ENCODE measurements around the gene PHRF1. TPM values are rescaled to one million over a fixed set of nuclear protein-coding genes. Genes with fewer than 3 reads are reported as not detected.
A peak's percentile ranks its signal among the peaks of the same experiment; 100 is the strongest.
"Not testable (repeated sequence)": the region's sequence is repeated elsewhere in the genome, so short reads cannot be mapped to it uniquely, and the experiment has no call there.

Gene PHRF1
- polyA plus RNA-seq, 1 donor, result 40.5 TPM

DNA sequence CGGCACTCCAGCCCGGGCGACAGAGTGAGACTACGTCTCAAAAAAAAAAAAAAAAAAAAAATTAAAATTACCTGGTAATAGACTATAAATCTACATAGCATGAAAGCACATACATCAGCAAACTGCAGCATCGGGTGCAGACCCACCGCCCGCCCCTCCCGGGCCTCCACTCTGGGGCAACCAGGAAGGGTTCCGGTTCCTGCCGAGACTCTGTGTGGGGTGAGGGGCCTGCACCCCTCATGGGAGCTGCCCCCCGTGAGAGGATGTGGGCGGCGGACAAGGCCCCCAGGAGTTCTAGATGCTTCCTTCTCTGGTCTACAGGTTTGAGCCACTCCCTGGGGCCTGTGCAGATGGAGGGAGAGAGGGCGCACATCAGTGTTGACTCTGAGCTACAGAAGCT, 69.9 kb downstream of the PHRF1 start:
- Histone ChIP-seq H3K4me3 (ENCODE audit: low read length) (no peak overlapping the region), H3K4me1 (ENCODE audit: control insufficient read depth, insufficient read depth, low read length) (peaks cover 7% of the 10 kb centered on the region), H3K9me3 (ENCODE audit: control insufficient read depth, low read depth, low read length) (no peaks in the 10 kb centered on the region), H3K36me3 (ENCODE audit: control insufficient read depth, insufficient read depth, low read length) (peaks cover 31% of the 10 kb centered on the region), H3K27ac (ENCODE audit: low read length) (no peak overlapping the region), H3K27me3 (ENCODE audit: control insufficient read depth, insufficient read depth, low read length) (no peaks in the 10 kb centered on the region)
- DNase-seq, result no peak
- no CpG with 5 or more reads among the region's 14 CpGs for WGBS (ENCODE audit: insufficient coverage, low lambda C conversion rate)

DNA sequence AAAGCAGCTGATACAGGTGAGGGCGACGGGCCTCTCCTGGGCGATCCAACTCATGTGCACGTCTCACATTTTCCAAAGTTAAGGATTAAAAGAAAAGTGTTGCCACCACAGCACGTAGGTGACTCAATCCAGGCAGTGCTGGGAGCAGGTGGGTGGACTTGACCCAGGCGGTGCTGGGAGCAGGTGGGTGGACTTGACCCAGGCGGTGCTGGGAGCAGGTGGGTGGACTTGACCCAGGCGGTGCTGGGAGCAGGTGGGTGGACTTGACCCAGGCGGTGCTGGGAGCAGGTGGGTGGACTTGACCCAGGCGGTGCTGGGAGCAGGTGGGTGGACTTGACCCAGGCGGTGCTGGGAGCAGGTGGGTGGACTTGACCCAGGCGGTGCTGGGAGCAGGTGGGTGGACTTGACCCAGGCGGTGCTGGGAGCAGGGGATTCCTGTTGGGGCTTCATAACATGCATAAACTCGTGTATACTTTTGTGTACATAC, 71.4 kb downstream of the PHRF1 start:
- not testable (repeated sequence) for H3K27ac ChIP-seq (ENCODE audit: low read length); H3K27me3 ChIP-seq (ENCODE audit: control insufficient read depth, insufficient read depth, low read length); H3K9me3 ChIP-seq (ENCODE audit: control insufficient read depth, low read depth, low read length); H3K4me3 ChIP-seq (ENCODE audit: low read length); H3K4me1 ChIP-seq (ENCODE audit: control insufficient read depth, insufficient read depth, low read length)
- DNase-seq, result peak; percentile 76 to 83
- peaks cover 27% of the 10 kb centered on the region for H3K36me3 ChIP-seq (ENCODE audit: control insufficient read depth, insufficient read depth, low read length)
- WGBS (ENCODE audit: insufficient coverage, low lambda C conversion rate), result 17% methylated on average over 1 of the region's 14 CpGs

DNA sequence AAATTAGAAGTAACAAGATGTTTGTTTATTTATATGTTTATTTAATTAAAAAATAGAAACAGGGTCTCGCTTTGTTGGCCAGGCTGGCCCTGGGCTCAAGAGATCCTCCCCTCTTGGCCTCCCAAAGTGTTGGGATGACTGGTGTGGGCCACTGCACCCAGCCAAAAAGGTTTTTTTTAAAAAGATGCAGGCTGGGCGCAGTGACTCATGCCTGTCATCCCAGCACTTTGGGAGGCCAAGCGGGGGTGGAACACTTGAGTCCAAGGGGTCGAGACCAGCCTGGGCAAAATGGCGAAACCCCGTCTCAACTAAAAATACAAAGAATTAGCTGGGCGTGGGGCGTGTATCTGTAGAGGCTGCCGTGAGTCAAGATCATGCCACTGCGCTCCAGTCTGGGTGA, 74.2 kb downstream of the PHRF1 start:
- WGBS (ENCODE audit: insufficient coverage, low lambda C conversion rate), result 100% methylated on average over 2 of the region's 10 CpGs
- H3K27me3 ChIP-seq (ENCODE audit: control insufficient read depth, insufficient read depth, low read length), result no peaks in the 10 kb centered on the region
- H3K4me3 ChIP-seq (ENCODE audit: low read length), result no peak overlapping the region
- H3K27ac ChIP-seq (ENCODE audit: low read length), result no peak overlapping the region
- H3K36me3 ChIP-seq (ENCODE audit: control insufficient read depth, insufficient read depth, low read length), result peaks cover 19% of the 10 kb centered on the region
- H3K9me3 ChIP-seq (ENCODE audit: control insufficient read depth, low read depth, low read length), result no peaks in the 10 kb centered on the region
- peaks cover 20% of the 10 kb centered on the region for H3K4me1 ChIP-seq (ENCODE audit: control insufficient read depth, insufficient read depth, low read length)
- DNase-seq, result no peak

DNA sequence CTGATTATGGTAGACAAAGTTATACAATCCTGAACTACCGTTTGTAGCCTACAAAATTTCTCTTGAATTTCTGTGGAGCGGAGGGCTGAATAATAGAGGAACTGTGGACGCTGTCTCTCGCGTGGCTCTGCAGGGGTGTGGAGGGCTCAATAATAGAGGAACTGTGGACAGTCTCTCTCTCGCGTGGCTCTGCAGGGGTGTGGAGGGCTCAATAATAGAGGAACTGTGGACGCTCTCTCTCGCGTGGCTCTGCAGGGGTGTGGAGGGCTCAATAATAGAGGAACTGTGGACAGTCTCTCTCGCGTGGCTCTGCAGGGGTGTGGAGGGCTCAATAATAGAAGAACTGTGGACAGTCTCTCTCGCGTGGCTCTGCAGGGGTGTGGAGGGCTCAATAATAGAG, 76.9 kb downstream of the PHRF1 start:
- Histone ChIP-seq H3K36me3 (ENCODE audit: control insufficient read depth, insufficient read depth, low read length) (peaks cover 18% of the 10 kb centered on the region), H3K4me1 (ENCODE audit: control insufficient read depth, insufficient read depth, low read length) (peaks cover 32% of the 10 kb centered on the region)
- no CpG with 5 or more reads among the region's 14 CpGs for WGBS (ENCODE audit: insufficient coverage, low lambda C conversion rate)

DNA sequence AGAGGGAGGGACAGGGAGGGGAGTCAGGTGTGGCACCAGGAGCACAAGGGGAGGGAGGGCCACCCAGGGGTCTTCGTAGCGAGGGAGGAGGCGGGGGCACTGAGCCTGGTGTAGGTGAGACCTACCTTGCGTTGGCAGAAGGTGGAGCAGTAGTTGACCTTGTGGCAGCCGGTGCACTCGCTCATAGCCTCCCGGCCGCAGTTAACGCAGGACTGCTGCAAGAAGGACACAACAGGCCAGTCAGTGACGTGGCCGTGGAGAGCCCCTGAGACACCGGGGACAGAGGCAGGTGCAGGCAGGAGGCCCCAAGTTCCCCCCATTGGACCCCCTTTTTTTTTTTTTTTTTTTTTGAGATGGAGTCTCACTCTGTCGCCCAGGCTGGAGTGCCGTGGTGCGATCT, 77.6 kb downstream of the PHRF1 start:
- WGBS (ENCODE audit: insufficient coverage, low lambda C conversion rate), result no CpG with 5 or more reads among the region's 15 CpGs
- H3K27ac ChIP-seq (ENCODE audit: low read length), result no peak overlapping the region
- no peak overlapping the region for H3K4me3 ChIP-seq (ENCODE audit: low read length)
- DNase-seq, result no peak
- no peaks in the 10 kb centered on the region for H3K9me3 ChIP-seq (ENCODE audit: control insufficient read depth, low read depth, low read length)
- peaks cover 23% of the 10 kb centered on the region for H3K36me3 ChIP-seq (ENCODE audit: control insufficient read depth, insufficient read depth, low read length)
- H3K27me3 ChIP-seq (ENCODE audit: control insufficient read depth, insufficient read depth, low read length), result no peaks in the 10 kb centered on the region
- H3K4me1 ChIP-seq (ENCODE audit: control insufficient read depth, insufficient read depth, low read length), result peaks cover 38% of the 10 kb centered on the region

More for the DNA sequence above, 76.9 kb downstream of the PHRF1 start:
- not testable (repeated sequence) for H3K27me3 ChIP-seq (ENCODE audit: control insufficient read depth, insufficient read depth, low read length); H3K9me3 ChIP-seq (ENCODE audit: control insufficient read depth, low read depth, low read length); H3K27ac ChIP-seq (ENCODE audit: low read length); H3K4me3 ChIP-seq (ENCODE audit: low read length); DNase-seq

DNA sequence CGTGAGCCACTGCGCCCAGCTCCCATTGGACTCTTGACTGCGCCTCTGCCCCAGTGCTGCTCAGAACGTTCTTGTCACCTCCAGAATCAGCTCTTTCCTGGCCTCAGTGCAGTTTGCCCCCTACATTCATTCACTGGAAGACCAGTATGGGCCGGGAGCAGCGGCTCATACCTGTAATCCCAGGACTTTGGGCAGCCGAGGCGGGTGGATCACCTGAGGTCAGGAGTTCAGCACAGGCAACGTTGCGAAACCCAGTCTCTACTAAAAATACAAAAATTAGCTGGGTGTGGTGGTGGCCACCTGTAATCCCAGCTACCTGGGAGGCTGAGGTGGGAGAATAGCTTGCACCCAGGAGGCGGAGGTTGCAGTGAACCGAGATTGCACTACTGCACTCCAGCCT, 78.2 kb downstream of the PHRF1 start:
- H3K4me1 ChIP-seq (ENCODE audit: control insufficient read depth, insufficient read depth, low read length), result peaks cover 38% of the 10 kb centered on the region
- H3K27ac ChIP-seq (ENCODE audit: low read length); H3K27me3 ChIP-seq (ENCODE audit: control insufficient read depth, insufficient read depth, low read length); H3K4me3 ChIP-seq (ENCODE audit: low read length); H3K9me3 ChIP-seq (ENCODE audit: control insufficient read depth, low read depth, low read length): not testable (repeated sequence)
- H3K36me3 ChIP-seq (ENCODE audit: control insufficient read depth, insufficient read depth, low read length), result peaks cover 27% of the 10 kb centered on the region
- WGBS (ENCODE audit: insufficient coverage, low lambda C conversion rate), result no CpG with 5 or more reads among the region's 12 CpGs
- peak in 1 of 2 donors; percentile 46 for DNase-seq

DNA sequence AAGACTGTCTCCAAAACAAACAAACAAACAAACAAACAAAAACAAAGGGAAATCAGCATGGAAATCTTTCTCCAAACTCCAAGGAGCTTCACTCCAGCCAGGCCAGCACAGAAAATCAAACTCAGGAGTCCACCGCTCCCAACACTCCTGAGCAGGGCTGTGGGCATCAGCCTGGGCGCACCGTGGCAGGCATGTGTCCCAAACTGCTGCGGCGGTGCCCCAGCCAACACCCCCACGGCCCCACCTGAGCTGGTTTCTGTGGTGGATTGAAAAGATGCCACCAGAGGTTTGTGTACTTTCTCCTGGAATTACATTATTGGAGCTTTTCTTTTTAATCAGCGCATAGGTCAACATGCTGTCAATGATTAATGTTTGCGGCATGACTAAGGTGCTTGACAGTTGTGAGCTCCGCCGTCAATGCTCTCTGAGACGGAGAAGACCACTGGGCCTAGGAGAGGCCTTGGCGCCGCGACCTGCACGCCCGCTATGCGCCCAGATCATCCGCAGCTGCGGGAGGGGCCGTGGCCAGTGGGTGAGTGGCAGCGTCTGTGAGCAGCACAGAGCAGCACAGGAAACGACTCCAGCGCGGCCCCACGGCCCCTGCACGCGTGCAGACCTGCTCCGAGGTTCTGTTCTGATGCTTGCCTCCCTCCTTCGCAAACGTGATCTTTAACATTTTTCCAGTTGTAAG, 78.9 kb downstream of the PHRF1 start:
- peaks cover 32% of the 10 kb centered on the region for H3K36me3 ChIP-seq (ENCODE audit: control insufficient read depth, insufficient read depth, low read length)
- peaks cover 38% of the 10 kb centered on the region for H3K4me1 ChIP-seq (ENCODE audit: control insufficient read depth, insufficient read depth, low read length)
- H3K4me3 ChIP-seq (ENCODE audit: low read length), result no peak overlapping the region
- H3K27ac ChIP-seq (ENCODE audit: low read length), result no peak overlapping the region
- H3K9me3 ChIP-seq (ENCODE audit: control insufficient read depth, low read depth, low read length), result no peaks in the 10 kb centered on the region
- DNase-seq, result peak; percentile 55 to 81
- no peaks in the 10 kb centered on the region for H3K27me3 ChIP-seq (ENCODE audit: control insufficient read depth, insufficient read depth, low read length)
- WGBS (ENCODE audit: insufficient coverage, low lambda C conversion rate), result no CpG with 5 or more reads among the region's 30 CpGs

DNA sequence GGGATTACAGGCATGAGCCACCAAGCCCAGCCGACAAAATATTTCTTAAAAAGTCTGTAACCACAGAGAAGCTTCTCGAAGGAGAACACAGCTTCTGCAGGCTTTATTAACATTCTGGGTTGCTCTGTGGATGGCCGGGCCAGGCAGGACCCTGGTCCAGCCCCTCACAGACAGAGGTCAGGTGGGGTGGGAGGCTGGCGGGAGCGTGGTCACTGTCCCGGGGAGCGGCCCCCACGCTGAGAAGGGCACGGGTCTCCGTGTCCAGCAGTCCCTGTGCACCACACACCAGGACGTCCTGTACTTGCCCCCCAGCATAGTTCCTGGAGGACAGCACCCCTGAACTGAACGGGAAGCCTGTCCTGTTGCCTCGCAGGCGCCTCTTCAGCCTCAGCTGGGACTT, 80.2 kb downstream of the PHRF1 start:
- Histone ChIP-seq H3K9me3 (ENCODE audit: control insufficient read depth, low read depth, low read length) (no peaks in the 10 kb centered on the region), H3K27me3 (ENCODE audit: control insufficient read depth, insufficient read depth, low read length) (no peaks in the 10 kb centered on the region), H3K4me1 (ENCODE audit: control insufficient read depth, insufficient read depth, low read length) (peaks cover 38% of the 10 kb centered on the region), H3K36me3 (ENCODE audit: control insufficient read depth, insufficient read depth, low read length) (peaks cover 30% of the 10 kb centered on the region), H3K27ac (ENCODE audit: low read length) (no peak overlapping the region), H3K4me3 (ENCODE audit: low read length) (no peak overlapping the region)
- no peak for DNase-seq
- WGBS (ENCODE audit: insufficient coverage, low lambda C conversion rate), result no CpG with 5 or more reads among the region's 14 CpGs

DNA sequence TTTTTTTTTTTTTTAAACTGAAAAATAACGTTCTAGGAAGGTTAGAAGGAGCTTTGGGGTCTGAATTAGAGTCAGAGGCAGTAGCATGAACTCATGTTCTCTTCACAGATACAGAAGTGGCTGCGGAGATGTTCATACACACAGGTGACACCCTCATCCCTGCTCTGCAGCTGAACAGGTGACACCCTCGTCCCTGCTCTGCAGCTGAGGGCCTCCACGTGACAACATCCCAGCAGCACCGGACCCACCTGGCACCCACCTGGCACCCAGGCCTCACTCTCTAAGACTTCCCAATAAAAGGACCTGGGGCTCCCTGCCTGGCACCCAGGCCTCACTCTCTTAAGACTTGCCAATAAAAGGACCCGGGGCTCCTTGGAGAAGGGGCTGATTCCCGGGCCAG, 80.6 kb downstream of the PHRF1 start:
- Histone ChIP-seq H3K27ac (ENCODE audit: low read length) (no peak overlapping the region), H3K9me3 (ENCODE audit: control insufficient read depth, low read depth, low read length) (no peaks in the 10 kb centered on the region), H3K4me1 (ENCODE audit: control insufficient read depth, insufficient read depth, low read length) (peaks cover 38% of the 10 kb centered on the region), H3K36me3 (ENCODE audit: control insufficient read depth, insufficient read depth, low read length) (peaks cover 30% of the 10 kb centered on the region), H3K27me3 (ENCODE audit: control insufficient read depth, insufficient read depth, low read length) (no peaks in the 10 kb centered on the region), H3K4me3 (ENCODE audit: low read length) (no peak overlapping the region)
- DNase-seq, result no peak
- no CpG with 5 or more reads among the region's 7 CpGs for WGBS (ENCODE audit: insufficient coverage, low lambda C conversion rate)

DNA sequence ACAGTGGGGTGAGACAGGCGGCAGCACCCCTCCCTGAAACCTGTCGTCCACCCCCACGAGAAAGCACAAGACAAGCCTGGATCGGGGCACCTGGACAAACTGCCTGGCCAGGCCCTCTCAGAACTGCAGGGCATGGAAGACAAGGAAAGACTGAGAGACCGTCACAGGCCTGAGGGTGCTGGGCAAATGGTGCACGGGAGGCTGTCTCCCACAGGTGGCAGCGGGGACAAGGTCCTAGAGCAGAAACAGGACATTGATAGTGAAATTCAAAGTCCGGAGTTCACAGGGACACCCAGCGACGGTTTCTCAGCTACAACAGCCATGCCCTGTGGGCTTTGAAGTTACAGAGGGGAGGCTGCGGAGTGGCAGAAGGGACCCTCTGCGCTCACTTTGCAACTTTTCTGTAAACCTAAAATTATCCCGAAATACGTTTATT, 81.4 kb downstream of the PHRF1 start:
- DNase-seq, result peak; percentile 63 to 85
- Histone ChIP-seq H3K27me3 (ENCODE audit: control insufficient read depth, insufficient read depth, low read length) (no peaks in the 10 kb centered on the region), H3K27ac (ENCODE audit: low read length) (peak overlapping the region; percentile 41), H3K36me3 (ENCODE audit: control insufficient read depth, insufficient read depth, low read length) (peaks cover 32% of the 10 kb centered on the region), H3K4me3 (ENCODE audit: low read length) (no peak overlapping the region), H3K9me3 (ENCODE audit: control insufficient read depth, low read depth, low read length) (no peaks in the 10 kb centered on the region), H3K4me1 (ENCODE audit: control insufficient read depth, insufficient read depth, low read length) (peaks cover 38% of the 10 kb centered on the region)
- no CpG with 5 or more reads among the region's 14 CpGs for WGBS (ENCODE audit: insufficient coverage, low lambda C conversion rate)

DNA sequence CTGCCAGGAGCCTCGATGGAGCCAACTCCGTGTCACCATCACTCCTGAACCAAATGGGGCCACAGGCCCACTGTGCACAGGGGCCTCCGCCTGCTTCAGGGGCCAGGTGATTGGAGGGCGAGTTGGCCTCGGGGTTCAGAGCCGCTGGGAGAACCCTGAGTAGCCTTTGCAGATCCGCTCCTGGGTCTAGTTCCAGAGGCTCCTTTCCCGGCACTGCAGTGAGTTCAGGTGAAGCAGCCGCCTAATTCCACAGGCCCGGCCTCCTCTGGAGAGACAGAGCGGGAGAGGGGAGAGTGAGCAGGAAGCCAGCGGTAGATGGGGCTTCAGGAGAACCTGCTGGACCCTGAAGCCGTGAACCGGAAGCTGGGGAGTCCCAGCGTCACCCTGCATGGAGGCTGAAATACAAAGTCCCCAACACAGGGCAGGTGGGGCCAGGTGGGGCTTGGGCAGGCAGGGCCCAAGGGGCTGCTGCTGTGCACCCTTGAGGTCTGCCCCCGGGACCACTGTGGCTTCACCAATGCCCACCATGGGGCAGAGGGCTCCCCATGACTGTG, 83.3 kb downstream of the PHRF1 start:
- no peaks in the 10 kb centered on the region for H3K9me3 ChIP-seq (ENCODE audit: control insufficient read depth, low read depth, low read length)
- no CpG with 5 or more reads among the region's 16 CpGs for WGBS (ENCODE audit: insufficient coverage, low lambda C conversion rate)
- no peaks in the 10 kb centered on the region for H3K27me3 ChIP-seq (ENCODE audit: control insufficient read depth, insufficient read depth, low read length)
- H3K27ac ChIP-seq (ENCODE audit: low read length), result no peak overlapping the region
- H3K4me3 ChIP-seq (ENCODE audit: low read length), result no peak overlapping the region
- no peak for DNase-seq
- peaks cover 30% of the 10 kb centered on the region for H3K36me3 ChIP-seq (ENCODE audit: control insufficient read depth, insufficient read depth, low read length)
- H3K4me1 ChIP-seq (ENCODE audit: control insufficient read depth, insufficient read depth, low read length), result peaks cover 31% of the 10 kb centered on the region

Measured in large intestine (tissue), 3 donors.